Right lobe of liver (tissue), 6 donors: ENCODE measurements around the gene SNX32. TPM values are rescaled to one million over a fixed set of nuclear protein-coding genes. Genes with fewer than 3 reads are reported as not detected.

Source experiments
- ATAC-seq, 4 donors: fragments of 200-7000 bp; cut with Tn5 transposase; one replicate each; pipeline ENCODE4 v1.9.1; 2020; ENCODE audit warnings: mild to moderate bottlenecking in 4 of 4, moderate library complexity in 4 of 4
- DNase-seq, 3 donors: peaks; one replicate each; pipeline ENCODE4 v3.0.0-alpha.2; 2020
- H3K27ac ChIP-seq, 3 donors: fragments of 200-600 bp; one replicate each; pipeline ENCODE4 v1.8.0; 2022
- H3K27me3 ChIP-seq, 2 donors: fragments of 200-600 bp; one replicate each; pipeline ENCODE4 v1.8.0; 2022
- H3K36me3 ChIP-seq, 4 donors: fragments of 200-600 bp; sonication (generic) in 1 of 4; one replicate each; pipeline versions ENCODE4 v1.5.1 to v1.8.0; 2017 to 2022; ENCODE audit warnings: control low read depth in 1 of 4
- H3K4me1 ChIP-seq, 4 donors: fragments of 200-600 bp; sonication (generic) in 1 of 4; one replicate each; pipeline versions ENCODE4 v1.5.1 to v1.8.0; 2017 to 2022; ENCODE audit warnings: control low read depth in 1 of 4
- H3K4me3 ChIP-seq, 3 donors: fragments of 200-600 bp; one replicate each; pipeline ENCODE4 v1.8.0; 2022
- H3K9me3 ChIP-seq, 4 donors: fragments of 200-600 bp; sonication (generic) in 1 of 4; one replicate each; pipeline versions ENCODE4 v1.5.1 to v1.8.0; 2017 to 2022; ENCODE audit warnings: control low read depth in 1 of 4
- POLR2A ChIP-seq: fragments of 450-650 bp; IDR thresholded peaks from one replicate; pipeline ENCODE4 v1.6.1; 2017; ENCODE audit warnings: antibody characterized with exemption, mild to moderate bottlenecking
- whole genome bisulfite sequencing: methylation state at CpG from one replicate; pipeline ENCODE4 v1.1.6; 2018; ENCODE audit warnings: low coverage, low lambda C conversion rate; ENCODE audit not compliant: insufficient coverage; ENCODE audit errors: missing lambda C conversion rate; 5-methylcytosine and 5-hydroxymethylcytosine counted together
- intact Hi-C, 2 donors: fragments of 100-400 bp; cut with DNase I; formaldehyde crosslinking; loops; one replicate each; pipeline versions ENCODE4 v1.11.2 to v1.14.1; 2022
- total RNA-seq, 6 experiments: library from RNA; depleted of rRNA in 2 of 6; stranded (reverse); fragments of >200 nt in 2 of 6; fragmentation: NEBNext Ultra II Directional in 3 of 6; extraction: Animal tissue kit (Norgen Biotek cat#: 25700) in 3 of 6; gene quantifications; one replicate each; pipeline versions ENCODE4 v1.1.0 to v1.2.4, GENCODE V29; 2016 to 2023
- TF ChIP-seq, protein P1 (sequence below), 4 donors: fragments of 200-600 bp in 3 of 4; fragments of 450-650 bp in 1 of 4; IDR thresholded peaks; one replicate each; pipeline versions ENCODE4 v1.5.1 to v1.8.0; 2016 to 2022; ENCODE audit warnings: antibody characterized with exemption in 4 of 4, mild to moderate bottlenecking in 2 of 4
- donor health status: DM: no; HTN: yes; CAD: no.
- donor health status: DM: no; HTN: no; CAD: no.
- donor health status: DM: no; HTN: no; CAD: no.
- donor health status: DM: no; HTN: yes; CAD: no.
- donor health status: DM: no; HTN: yes; CAD: no.

SNX32 gene
- total RNA-seq, 6 experiments from 2014 or later, result 0.16 to 0.37 (median 0.31) TPM; not detected in 3

DNA sequence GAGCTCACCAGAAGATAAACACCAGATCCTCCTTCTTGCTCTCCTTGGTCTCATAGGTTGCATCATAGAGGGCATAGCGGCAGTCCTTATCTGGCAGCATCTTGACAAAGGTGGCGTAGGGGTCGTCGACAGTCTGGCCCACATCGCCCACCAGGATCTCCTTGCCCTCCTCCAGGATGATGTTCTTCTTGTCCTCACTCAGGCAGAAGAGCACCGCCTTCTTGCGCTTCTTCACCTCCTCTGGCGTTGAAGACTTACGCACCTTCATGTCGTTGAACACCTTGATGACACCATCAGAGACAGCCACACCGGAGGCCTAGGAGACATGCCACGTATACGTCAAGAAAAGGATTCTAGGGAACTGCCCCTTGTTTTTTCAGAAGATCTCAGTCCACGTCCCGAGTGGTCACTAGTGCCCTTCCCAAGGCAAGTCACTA is 22.2 kb downstream of the SNX32 start:
- H3K9me3 ChIP-seq, result no peaks in the 10 kb centered on the region
- ATAC-seq (no peak), DNase-seq (no peak)
- H3K4me1 ChIP-seq, result peaks cover 0 to 17% (median 4%) of the 10 kb centered on the region in 4 donors
- intact Hi-C loops, result no loop called here
- peak overlapping the region in 2 of 3 donors; percentile 86 to 97 for H3K4me3 ChIP-seq
- 84% methylated on average over 9 of the region's 15 CpGs for WGBS
- peaks cover 6 to 38% (median 21%) of the 10 kb centered on the region in 4 donors for H3K36me3 ChIP-seq
- no peak overlapping the region for H3K27ac ChIP-seq
- no peak for TF ChIP-seq POLR2A
- TF ChIP-seq, protein P1, sequence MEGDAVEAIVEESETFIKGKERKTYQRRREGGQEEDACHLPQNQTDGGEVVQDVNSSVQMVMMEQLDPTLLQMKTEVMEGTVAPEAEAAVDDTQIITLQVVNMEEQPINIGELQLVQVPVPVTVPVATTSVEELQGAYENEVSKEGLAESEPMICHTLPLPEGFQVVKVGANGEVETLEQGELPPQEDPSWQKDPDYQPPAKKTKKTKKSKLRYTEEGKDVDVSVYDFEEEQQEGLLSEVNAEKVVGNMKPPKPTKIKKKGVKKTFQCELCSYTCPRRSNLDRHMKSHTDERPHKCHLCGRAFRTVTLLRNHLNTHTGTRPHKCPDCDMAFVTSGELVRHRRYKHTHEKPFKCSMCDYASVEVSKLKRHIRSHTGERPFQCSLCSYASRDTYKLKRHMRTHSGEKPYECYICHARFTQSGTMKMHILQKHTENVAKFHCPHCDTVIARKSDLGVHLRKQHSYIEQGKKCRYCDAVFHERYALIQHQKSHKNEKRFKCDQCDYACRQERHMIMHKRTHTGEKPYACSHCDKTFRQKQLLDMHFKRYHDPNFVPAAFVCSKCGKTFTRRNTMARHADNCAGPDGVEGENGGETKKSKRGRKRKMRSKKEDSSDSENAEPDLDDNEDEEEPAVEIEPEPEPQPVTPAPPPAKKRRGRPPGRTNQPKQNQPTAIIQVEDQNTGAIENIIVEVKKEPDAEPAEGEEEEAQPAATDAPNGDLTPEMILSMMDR (IDR thresholded peaks at IDR 0.05), result no peak
- no peaks in the 10 kb centered on the region for H3K27me3 ChIP-seq

DNA sequence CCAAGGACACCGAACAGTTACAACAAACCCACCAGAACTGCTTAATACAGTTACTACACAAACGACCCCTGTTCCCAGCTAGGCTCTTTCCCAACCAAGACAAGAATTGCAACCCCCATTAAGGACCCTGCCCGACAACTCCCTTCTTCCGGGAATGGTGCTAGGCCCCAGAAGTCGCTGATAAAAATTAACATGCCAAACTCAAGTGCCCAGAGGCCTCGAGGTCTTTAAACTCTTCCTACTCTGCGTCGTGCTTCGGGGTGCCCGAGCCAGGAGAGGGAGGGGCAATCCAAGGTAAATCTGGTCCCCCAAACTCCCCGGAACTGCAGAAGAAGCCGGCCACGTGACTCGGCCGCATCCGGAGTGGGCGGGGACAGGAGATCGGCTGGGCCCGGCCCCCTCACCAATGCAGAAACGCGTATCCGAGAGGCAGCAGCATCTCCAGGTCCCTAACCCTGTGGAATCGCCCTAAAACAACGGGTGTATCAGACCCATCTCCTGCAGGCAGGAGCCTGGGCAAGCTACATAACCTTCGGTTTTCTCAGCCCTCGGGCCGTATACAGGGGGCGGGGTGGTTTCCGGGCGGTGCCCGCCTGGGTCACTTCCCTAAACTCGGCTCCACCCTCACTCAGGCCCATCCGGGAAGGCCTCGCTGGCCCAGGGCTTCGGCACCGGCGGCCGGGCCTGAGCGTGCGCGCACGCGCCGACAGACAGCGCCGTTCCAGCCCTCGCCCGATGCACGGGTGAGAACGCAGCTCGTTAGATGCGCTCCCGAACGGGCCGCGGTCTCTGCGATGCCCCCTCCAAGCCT is 23.1 kb downstream of the SNX32 start:
- Histone ChIP-seq H3K36me3 (peaks cover 6 to 38% (median 20%) of the 10 kb centered on the region in 4 donors), H3K4me1 (peaks cover 0 to 25% (median 4%) of the 10 kb centered on the region in 4 donors), H3K27ac (peak overlapping the region; percentile 94 to 96 (median 95)), H3K4me3 (peak overlapping the region; percentile 86 to 98 (median 97)), H3K27me3 (no peaks in the 10 kb centered on the region), H3K9me3 (no peaks in the 10 kb centered on the region)
- ATAC-seq (peak; percentile 43 to 57 (median 50)), DNase-seq (peak; percentile 87 to 89 (median 88))
- intact Hi-C loops, result no loop called here
- TF ChIP-seq, protein P1 (IDR thresholded peaks at IDR 0.05), result no peak
- peak; percentile 68 for TF ChIP-seq POLR2A
- WGBS, result 14% methylated on average over 4 of the region's 57 CpGs

DNA sequence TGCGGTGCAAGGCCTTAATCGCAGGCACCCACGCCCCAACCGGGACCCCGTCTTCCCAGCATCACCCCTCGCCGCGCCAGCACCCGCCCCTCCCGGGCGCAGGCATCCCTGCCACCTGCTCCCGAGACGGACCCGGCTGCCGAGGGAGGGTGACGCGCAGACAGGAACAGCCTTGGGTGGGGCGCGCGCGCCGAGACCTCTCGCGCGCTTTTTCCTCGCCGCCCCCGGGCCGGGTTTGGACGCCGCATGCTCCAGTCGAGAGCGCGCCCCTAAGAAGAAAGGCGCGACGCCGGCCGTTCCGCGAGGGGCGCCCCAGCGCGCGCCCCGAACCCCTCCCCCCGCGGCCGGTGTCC is 23.7 kb downstream of the SNX32 start:
- ATAC-seq (no peak), DNase-seq (peak in 1 of 3 donors; percentile 76)
- 0% methylated on average over 4 of the region's 49 CpGs for WGBS
- H3K27me3 ChIP-seq, result no peaks in the 10 kb centered on the region
- intact Hi-C loops, result no loop called here
- H3K36me3 ChIP-seq, result peaks cover 6 to 44% (median 21%) of the 10 kb centered on the region in 4 donors
- peak overlapping the region; percentile 86 to 98 (median 97) for H3K4me3 ChIP-seq
- peaks cover 0 to 26% (median 4%) of the 10 kb centered on the region in 4 donors for H3K4me1 ChIP-seq
- TF ChIP-seq, protein P1 (IDR thresholded peaks at IDR 0.05), result no peak
- no peak for TF ChIP-seq POLR2A
- H3K9me3 ChIP-seq, result no peaks in the 10 kb centered on the region
- peak overlapping the region; percentile 94 to 96 (median 95) for H3K27ac ChIP-seq

DNA sequence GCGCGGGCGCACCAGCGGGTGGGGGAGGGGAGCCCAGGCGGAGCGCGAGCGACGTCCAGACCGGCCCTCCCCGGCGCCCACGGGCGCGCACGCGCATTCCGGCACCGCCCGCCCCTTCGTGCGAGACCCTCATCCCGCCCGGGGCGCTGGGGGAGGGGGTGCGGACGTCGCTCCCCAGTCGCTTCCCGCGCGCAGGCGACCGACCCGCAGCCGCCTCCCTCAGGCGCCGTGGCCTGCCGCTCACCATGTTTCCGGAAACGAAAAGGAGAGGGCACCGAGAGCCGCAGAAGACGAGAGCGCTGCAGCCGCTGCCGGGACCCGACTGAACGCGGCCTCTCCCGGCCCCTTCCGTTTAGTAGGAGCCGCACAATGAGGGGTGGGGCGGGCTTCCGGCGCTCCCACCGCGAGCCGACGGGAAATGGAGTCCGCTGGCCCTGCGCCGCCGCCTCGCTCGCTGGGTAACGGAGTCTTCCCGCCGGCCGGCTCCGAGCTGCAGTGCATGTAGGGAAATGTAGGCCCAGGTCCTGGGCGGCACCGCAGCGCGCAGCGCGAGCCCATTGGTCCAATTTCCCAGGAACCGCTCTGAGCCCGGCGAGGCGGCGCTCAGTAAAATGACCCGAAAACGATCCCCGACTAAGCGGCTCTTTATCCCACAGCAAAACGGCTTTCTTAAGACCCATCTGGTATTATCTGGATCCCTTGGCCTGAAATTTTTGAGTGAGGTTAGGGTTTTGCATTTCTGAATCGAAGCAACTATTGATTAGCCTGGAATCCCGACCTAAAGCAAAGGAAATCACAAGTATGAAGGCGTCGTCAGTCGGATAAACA is 24.3 kb downstream of the SNX32 start, which contains the start of gene CFL1:
Gene CFL1, minus strand, starts transcription at position 328 of the 828 bp plus-strand sequence. Its CDS starts 81 bp downstream, at position 247.
- TF ChIP-seq, protein P1 (IDR thresholded peaks at IDR 0.05), result no peak
- peak; percentile 99 for TF ChIP-seq POLR2A
- Histone ChIP-seq H3K9me3 (no peaks in the 10 kb centered on the region), H3K4me1 (peaks cover 0 to 26% (median 4%) of the 10 kb centered on the region in 4 donors), H3K36me3 (peaks cover 6 to 43% (median 23%) of the 10 kb centered on the region in 4 donors), H3K4me3 (peak within 1 kb of the TSS; percentile 86 to 98 (median 97)), H3K27ac (peak within 1 kb of the TSS; percentile 94 to 96 (median 95)), H3K27me3 (no peaks in the 10 kb centered on the region)
- ATAC-seq, result peak; percentile 71 to 78 (median 74)
- intact Hi-C loops, result no loop called here
- 0% methylated on average over 30 of the region's 92 CpGs for WGBS
- DNase-seq, result peak; percentile 99
